NCI-H2227 (cell line): ENCODE measurements around the gene TIMMDC1.
"Not testable (repeated sequence)": the region's sequence is repeated elsewhere in the genome, so short reads cannot be mapped to it uniquely, and the experiment has no call there.

Experiments used
- DNase-seq: peaks from one replicate; lab custom pipeline; 2025; ENCODE audit not compliant: unreplicated experiment; lab: John Stamatoyannopoulos, UW

Gene TIMMDC1

GRCh38 chr3:119508172-119508845 lies 10.0 kb downstream of the TIMMDC1 start:
- no peak for DNase-seq

DNA sequence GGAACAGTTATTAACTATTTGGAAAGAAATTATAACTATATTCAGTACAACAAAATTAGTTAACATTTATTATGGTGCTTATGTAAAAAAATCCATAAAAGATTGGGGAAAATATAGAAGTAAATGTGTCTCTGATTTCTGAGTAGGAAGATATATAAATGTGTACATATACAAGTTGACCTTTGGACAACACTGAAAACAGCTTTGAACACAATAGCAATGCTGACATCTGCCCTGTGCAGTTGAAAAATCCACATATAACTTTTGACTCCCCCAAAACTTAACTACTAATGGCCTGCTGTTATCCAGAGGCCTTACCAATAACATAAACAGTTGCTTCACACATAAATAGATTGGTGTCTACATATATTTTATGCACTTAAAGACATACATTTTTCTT lies 12.3 kb downstream of the TIMMDC1 start:
- DNase-seq: no peak

DNA sequence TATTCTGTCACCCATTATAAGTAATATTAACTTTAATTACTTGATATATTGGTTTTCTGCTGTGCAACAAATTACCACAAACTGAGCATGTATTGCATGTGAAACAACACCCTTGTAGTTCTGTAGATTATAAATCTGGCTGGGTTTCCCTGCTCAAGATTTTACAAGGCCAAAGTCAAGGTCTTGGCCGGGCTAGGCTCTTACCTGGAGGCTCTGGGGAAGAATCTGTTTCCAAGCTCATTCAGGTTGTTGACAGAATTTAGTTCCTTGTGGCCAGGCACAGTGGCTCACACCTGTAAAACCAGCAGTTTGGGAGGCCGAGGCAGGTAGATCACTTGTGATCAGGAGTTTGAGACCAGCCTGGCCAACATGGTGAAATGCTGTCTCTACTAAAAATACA lies 16.3 kb downstream of the TIMMDC1 start:
- DNase-seq: no peak

GRCh38 chr3:119517112-119517511 lies 18.8 kb downstream of the TIMMDC1 start:
- no peak for DNase-seq

DNA sequence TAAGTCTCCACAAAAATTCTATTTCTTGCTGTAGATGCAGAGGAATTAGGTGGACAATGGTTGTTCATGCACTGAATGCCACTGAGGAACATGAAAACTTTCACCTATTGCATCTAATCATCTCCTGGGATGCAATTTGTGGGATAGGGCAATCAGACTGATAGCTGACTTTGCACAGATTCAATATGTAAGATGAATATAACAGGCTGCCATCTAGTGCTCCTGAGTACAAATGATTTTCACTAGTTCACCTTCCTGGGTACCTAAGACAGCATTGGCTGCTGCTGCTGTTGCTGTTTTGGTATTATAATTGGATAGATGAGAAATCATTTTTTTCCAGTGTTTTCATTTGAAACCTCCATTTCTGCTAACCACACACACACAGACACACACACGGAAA lies 19.7 kb downstream of the TIMMDC1 start:
- DNase-seq: no peak

- DNase-seq: peak; percentile 1
Measured at GRCh38 chr3:119524931-119525662, 26.8 kb downstream of the TIMMDC1 start.

- no peak for DNase-seq
Measured at GRCh38 chr3:119527714-119528113, 29.4 kb downstream of the TIMMDC1 start.

- DNase-seq: no peak
Measured at GRCh38 chr3:119529883-119530282, 31.5 kb downstream of the TIMMDC1 start.

- no peak for DNase-seq
Measured at GRCh38 chr3:119530456-119530855, 32.1 kb downstream of the TIMMDC1 start.

DNA sequence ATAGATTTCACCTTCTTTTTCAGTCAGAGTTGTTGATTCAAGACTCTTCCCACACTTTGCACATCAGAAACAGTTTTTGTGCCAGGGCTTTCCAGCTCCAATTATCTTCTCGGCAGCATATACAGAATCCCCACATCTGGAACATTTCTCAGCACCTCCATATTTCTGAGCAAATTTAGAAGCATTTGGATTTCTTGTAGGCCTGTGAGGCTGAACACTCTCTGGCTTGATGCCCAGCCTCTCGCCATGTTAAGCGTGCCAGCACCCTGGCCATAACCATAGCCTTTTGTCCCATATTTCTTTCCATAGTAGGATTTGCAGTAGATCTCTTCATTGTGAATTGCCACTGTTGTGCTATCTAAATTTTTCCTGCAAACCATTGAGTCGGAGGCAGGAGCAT lies 32.8 kb downstream of the TIMMDC1 start:
- DNase-seq: no peak

DNA sequence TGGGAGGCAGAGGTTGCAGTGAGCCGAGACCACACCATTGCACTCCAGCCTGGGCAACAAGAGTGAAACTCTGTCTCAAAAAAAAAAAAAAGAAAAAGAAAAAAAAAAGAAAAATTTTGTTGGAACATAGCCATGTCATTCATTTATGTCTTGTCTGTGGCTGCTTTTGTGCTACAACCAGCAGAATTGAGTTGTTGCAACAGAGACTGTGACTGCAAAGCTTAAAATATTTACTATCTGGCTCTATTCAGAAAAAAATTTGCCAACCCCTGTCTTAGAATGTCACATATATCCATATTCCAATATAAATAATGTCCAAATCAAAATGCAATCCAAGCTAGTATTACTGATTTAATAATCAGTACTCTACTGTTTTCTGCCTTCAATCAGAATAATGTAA lies 35.9 kb downstream of the TIMMDC1 start:
- no peak for DNase-seq

- DNase-seq: no peak
Measured at GRCh38 chr3:119536757-119537156, 38.4 kb downstream of the TIMMDC1 start.

DNA sequence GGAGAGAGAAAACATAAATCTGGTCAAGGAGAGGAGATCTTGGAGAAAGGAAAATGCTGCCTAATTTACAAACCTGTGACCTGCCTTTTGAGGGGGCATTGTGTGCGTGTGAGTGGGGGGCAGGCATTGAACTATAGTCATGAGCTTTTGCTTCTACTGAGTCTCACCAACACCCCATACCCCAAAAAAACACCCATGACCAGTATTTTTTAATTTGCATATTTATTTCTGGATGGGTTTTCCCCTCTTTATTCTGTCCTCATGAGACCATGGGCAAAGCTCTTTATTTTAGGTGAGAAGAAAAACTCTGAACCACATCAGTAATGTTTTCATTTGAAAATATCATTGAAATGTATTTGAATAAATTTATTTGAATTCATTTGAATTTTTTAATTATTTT lies 40.4 kb downstream of the TIMMDC1 start:
- no peak for DNase-seq

DNA sequence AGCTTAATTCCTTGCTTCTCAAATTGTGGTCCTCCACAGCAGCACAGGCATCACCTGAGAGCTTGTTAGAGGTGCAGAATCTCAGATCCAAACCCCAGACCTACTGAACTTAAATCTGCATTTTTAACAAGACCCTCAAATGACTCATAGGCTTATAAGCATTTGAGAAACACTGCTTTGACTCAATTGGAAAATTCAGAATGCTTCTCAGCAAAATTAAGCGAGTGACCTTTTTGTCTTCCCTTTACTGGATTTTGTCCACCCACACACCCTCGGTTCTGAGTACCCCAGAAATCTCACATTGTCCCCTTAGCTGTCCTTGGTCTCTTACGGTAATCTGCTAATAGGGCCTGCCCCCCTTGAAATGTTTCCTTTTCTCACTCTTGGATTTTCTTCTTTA lies 43.2 kb downstream of the TIMMDC1 start:
- DNase-seq: no peak

- DNase-seq: no peak
Measured at GRCh38 chr3:119542168-119542767, 43.9 kb downstream of the TIMMDC1 start.

DNA sequence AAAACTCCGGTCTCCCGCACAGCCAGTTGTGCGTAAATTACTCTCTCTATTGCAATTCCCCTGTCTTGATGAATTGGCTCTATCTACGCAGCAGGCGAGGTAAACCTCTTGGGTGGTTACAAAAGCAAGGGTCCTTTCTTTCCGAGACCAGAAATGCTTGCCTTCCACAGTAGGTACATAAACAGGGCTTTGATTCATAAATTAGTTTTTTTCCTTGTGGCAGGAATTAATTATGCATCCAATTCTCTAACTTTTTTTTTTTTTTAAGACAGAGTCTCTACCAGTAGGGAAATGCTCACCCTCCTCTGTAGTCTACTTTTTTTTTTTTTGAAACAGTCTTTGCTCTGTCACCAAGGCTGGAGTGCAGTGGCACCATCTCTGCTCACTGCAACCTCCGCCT lies 44.8 kb downstream of the TIMMDC1 start:
- no peak for DNase-seq

DNA sequence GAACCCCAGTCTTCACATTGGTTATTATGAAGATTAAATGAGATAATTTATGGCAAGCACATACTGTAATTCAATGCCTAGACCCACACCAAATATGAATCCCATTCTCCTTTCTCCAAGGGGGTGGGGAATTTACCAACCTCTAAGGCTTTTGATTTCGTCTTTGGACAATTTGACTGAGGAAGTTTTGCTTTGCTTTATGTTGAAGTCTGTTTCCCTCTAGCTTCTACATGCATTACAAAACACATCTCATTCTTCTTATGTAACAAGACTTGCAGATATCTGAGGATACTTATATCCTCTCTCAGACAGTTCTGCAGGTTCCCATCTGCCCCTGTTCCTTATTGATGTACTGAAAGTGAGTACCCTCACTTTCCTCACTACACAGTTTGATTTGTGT lies 48.9 kb downstream of the TIMMDC1 start:
- DNase-seq: no peak

DNA sequence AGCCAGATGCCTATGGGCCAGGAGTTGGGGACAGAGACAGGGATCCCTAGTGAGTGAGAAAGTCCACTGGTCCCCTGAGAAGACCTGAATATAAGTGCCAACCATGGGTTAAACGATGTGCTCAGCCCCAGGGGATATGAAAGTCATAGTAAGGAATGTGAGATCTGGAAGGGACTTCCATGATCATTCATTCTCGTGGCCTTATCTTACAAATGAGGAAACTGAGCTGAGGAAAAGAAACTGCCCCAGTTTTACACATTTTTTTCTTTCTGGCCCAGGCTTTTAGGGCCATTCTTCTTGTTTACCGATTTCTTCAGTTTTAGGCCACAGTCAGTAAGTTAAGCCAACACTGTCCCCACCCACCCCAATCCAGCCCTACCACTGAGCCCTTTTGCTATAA lies 50.0 kb downstream of the TIMMDC1 start:
- no peak for DNase-seq

DNA sequence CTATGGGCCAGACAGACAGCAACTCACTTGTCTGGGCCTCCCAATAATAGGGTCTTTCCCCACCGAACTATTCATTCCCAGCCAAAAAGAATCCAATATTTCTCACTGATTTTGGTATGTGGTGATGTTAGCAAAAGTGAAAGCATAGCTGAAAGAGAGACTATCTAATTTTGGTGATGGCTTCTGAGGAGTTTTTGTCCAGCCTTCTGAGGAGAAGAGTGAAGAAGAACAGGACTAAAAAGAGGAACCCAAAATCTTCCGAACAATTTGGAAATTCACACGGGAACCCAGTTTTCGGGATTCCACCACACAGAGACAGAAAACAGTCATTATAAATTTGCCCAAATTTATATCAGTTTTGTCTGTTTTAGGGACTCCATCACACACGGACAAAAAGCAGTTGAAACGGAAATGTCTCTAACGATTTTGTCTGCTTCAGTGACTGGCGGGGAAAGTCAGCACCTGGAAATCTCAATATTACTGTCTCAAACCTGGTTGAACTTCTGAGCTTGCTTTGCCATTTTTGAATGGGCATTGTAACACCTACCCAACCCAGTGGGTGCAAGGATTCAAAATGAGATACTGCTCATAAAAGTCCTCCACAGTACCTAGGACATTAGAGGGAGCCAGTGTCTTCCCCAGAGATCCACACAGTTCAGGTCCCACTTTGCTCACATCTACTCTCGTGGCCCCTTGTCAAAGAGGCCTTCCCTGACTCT lies 52.0 kb downstream of the TIMMDC1 start:
- no peak for DNase-seq

DNA sequence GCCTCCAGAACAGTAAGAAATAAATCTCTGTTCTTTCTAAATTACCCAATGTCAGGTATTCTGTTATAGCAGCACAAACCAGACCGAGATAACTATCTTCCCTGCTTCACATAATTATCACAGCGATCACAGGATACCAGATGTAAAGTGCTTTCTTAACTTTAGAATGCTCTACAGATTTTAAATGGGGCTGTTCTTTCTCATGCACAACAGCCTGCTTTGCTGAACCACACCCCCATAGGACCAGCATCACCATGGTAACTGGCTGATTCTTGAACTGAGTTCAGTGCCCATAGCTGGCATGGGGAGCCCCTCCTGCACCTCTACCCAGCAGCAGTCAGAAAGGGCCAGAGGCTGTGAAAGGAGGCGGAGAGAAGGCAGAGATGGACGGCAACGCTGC lies 53.3 kb downstream of the TIMMDC1 start:
- DNase-seq: no peak

DNA sequence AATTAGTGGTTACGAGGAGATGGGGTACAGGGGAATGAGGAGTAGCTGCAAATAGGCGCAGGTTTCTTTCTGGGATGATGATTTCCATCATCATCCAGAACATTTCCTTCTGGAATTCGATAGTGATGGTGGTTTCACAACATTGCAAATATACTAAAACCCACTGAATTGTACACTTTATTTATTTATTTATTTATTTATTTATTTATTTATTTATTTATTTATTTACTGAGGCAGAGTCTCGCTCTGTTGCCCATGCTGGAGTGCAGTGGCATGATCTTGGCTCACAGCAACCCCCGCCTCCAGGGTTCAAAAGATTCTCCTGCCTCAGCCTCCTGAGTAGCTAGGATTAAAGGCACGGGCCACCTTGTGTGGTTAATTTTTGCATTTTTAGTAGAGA lies 54.6 kb downstream of the TIMMDC1 start:
- not testable (repeated sequence) for DNase-seq
